IMR-90 (cell line): ENCODE data around the gene PRIMA1. TPM values are rescaled to one million over a fixed set of nuclear protein-coding genes. Genes with fewer than 3 reads are reported as not detected.

Experiments used
- ATAC-seq: fragments of 200-7000 bp; cut with Tn5 transposase; 2 replicates; pipeline ENCODE4 v1.9.1; 2020; ENCODE audit warnings: low read depth, mild to moderate bottlenecking, moderate library complexity
- BruUV-seq: library from RNA; stranded (reverse); fragments of 400-500 nt; replicated peaks from 2 replicates; lab custom pipeline; 2021; lab: Mats Ljungman, UMichigan
- CTCF ChIA-PET: fragments of 300-600 bp; formaldehyde crosslinking; extraction: SDS; loops from one replicate; lab custom pipeline; 2021; ENCODE audit warnings: antibody characterized with exemption; lab: Yijun Ruan, JAX
- POLR2A ChIA-PET: fragments of 300-600 bp; sonication (Branson Sonifier 250); formaldehyde crosslinking; loops from one replicate; lab custom pipeline; 2022; ENCODE audit warnings: antibody characterized with exemption; ENCODE audit not compliant: unreplicated experiment; lab: Charles Lee
- DNase-seq: peaks from one replicate; pipeline ENCODE4 v3.0.0; 2013
- H2AFZ ChIP-seq: replicated peaks from 2 replicates; pipeline ENCODE3; 2013; ENCODE audit warnings: low read length, mild to moderate bottlenecking; ENCODE audit not compliant: poor library complexity
- H2AK5ac ChIP-seq: 2 replicates; pipeline ENCODE4 v1.6.1; 2013; ENCODE audit warnings: low read depth, low read length, inconsistent platforms
- H2AK9ac ChIP-seq: replicated peaks from 2 replicates; pipeline ENCODE3; 2013; ENCODE audit warnings: mild to moderate bottlenecking, low read depth, low read length, moderate library complexity; ENCODE audit not compliant: poor library complexity
- H2BK120ac ChIP-seq: 2 replicates; pipeline ENCODE4 v1.6.1; 2013; ENCODE audit warnings: low read depth, low read length, inconsistent platforms
- H2BK15ac ChIP-seq: 3 replicates; pipeline ENCODE4 v1.6.1; 2013; ENCODE audit warnings: low read depth, low read length, inconsistent platforms
- H2BK20ac ChIP-seq: 2 replicates; pipeline ENCODE4 v1.6.1; 2013; ENCODE audit warnings: low read depth, mild to moderate bottlenecking, inconsistent platforms, low read length, moderate library complexity
- H2BK5ac ChIP-seq: 2 replicates; pipeline ENCODE4 v1.6.1; 2013; ENCODE audit warnings: mild to moderate bottlenecking, low read depth, low read length, inconsistent platforms; ENCODE audit not compliant: poor library complexity, severe bottlenecking
- H3K14ac ChIP-seq: replicated peaks from 2 replicates; pipeline ENCODE4 v1.6.1; 2013; ENCODE audit warnings: low read depth, low read length, inconsistent platforms
- H3K18ac ChIP-seq: 2 replicates; pipeline ENCODE4 v1.6.1; 2013; ENCODE audit warnings: low read depth, low read length, control low read depth
- H3K23ac ChIP-seq: 2 replicates; pipeline ENCODE4 v1.6.1; 2013; ENCODE audit warnings: low read depth, low read length, inconsistent platforms
- H3K27ac ChIP-seq: 2 replicates; pipeline ENCODE4 v1.5.1; 2013; ENCODE audit warnings: mild to moderate bottlenecking, control low read depth, low read length; ENCODE audit not compliant: insufficient read depth
- H3K27me3 ChIP-seq: 2 replicates; pipeline ENCODE4 v1.6.1; 2013; ENCODE audit warnings: low read length; ENCODE audit not compliant: control insufficient read depth, insufficient read depth
- H3K36me3 ChIP-seq: 2 replicates; pipeline ENCODE4 v1.6.1; 2013; ENCODE audit warnings: low read length, mixed read lengths; ENCODE audit not compliant: control insufficient read depth, insufficient read depth
- H3K4ac ChIP-seq: 2 replicates; pipeline ENCODE4 v1.6.1; 2013; ENCODE audit warnings: low read depth, low read length, inconsistent platforms
- H3K4me1 ChIP-seq: 2 replicates; pipeline ENCODE4 v1.6.1; 2013; ENCODE audit warnings: low read length, mixed read lengths; ENCODE audit not compliant: control insufficient read depth, insufficient read depth
- H3K4me2 ChIP-seq: 2 replicates; pipeline ENCODE4 v1.6.1; 2013; ENCODE audit warnings: low read depth, mild to moderate bottlenecking, control low read depth, low read length, moderate library complexity
- H3K4me3 ChIP-seq: 2 replicates; pipeline ENCODE4 v1.5.1; 2013; ENCODE audit warnings: low read depth, mild to moderate bottlenecking, control low read depth, low read length, moderate library complexity; ENCODE audit not compliant: insufficient read depth
- H3K56ac ChIP-seq: 2 replicates; pipeline ENCODE4 v1.6.1; 2013; ENCODE audit warnings: low read length, inconsistent platforms; ENCODE audit not compliant: insufficient read depth; ENCODE audit errors: extremely low read depth
- H3K79me1 ChIP-seq, 2 experiments: 2 replicates each; pipeline ENCODE4 v1.6.1; 2013; ENCODE audit warnings: low read length in 2 of 2, inconsistent platforms in 1 of 2, low read depth in 1 of 2
- H3K9ac ChIP-seq: 2 replicates; pipeline ENCODE4 v1.6.1; 2013; ENCODE audit warnings: low read depth, low read length, control low read depth
- H3K9me1 ChIP-seq: 2 replicates; pipeline ENCODE4 v1.6.1; 2013; ENCODE audit warnings: low read length, inconsistent platforms; ENCODE audit not compliant: insufficient read depth
- H3K9me3 ChIP-seq: 2 replicates; pipeline ENCODE4 v1.6.1; 2013; ENCODE audit warnings: low read length; ENCODE audit not compliant: control insufficient read depth, insufficient read depth
- H4K20me1 ChIP-seq: 2 replicates; pipeline ENCODE4 v1.6.1; 2013; ENCODE audit warnings: low read length, inconsistent platforms; ENCODE audit not compliant: insufficient read depth
- H4K5ac ChIP-seq: 2 replicates; pipeline ENCODE4 v1.6.1; 2013; ENCODE audit warnings: mild to moderate bottlenecking, low read depth, low read length, control low read depth
- H4K8ac ChIP-seq, 2 experiments: 2 replicates each; pipeline ENCODE4 v1.6.1; 2013; ENCODE audit warnings: low read depth in 2 of 2, low read length in 2 of 2, control low read depth in 1 of 2, inconsistent platforms in 1 of 2
- H4K91ac ChIP-seq: 2 replicates; pipeline ENCODE4 v1.6.1; 2013; ENCODE audit warnings: low read depth, low read length, inconsistent platforms; ENCODE audit not compliant: insufficient read depth
- BHLHE40 ChIP-seq: fragments of 150-350 bp; IDR thresholded peaks from 2 replicates; pipeline ENCODE4 v1.6.1; 2016; ENCODE audit warnings: mild to moderate bottlenecking, low read depth, low read length
- CHD1 ChIP-seq: IDR thresholded peaks from 2 replicates; pipeline ENCODE4 v1.6.1; 2012; ENCODE audit warnings: low read depth, low read length, improper control_type of control experiment
- POLR2A ChIP-seq: IDR thresholded peaks from 2 replicates; pipeline ENCODE4 v1.6.1; 2012; ENCODE audit warnings: mild to moderate bottlenecking, low read depth, low read length
- WGBS, 2 experiments: methylation state at CpG; one replicate each; pipeline versions ENCODE4 v1.1.5 to v1.1.7; 2013; ENCODE audit warnings: missing lambda C conversion rate in 2 of 2; ENCODE audit not compliant: insufficient read length in 1 of 2; ENCODE audit errors: extremely low coverage in 2 of 2; 5-methylcytosine and 5-hydroxymethylcytosine counted together
- dilution Hi-C: fragments of 300-500 bp; cut with HindIII; formaldehyde crosslinking; loops from one replicate; pipeline ENCODE4 v1.14.3; 2018; ENCODE audit warnings: low sequenced_read_pairs; ENCODE audit not compliant: unreplicated experiment
- in situ Hi-C: fragments of 300-500 bp; cut with MboI; formaldehyde crosslinking; loops from 3 replicates; pipeline ENCODE4 v1.14.3; 2019; ENCODE audit warnings: low sequenced_read_pairs, inconsistent platforms, mixed read lengths
- intact Hi-C: fragments of 100-400 bp; cut with micrococcal nuclease; formaldehyde crosslinking; loops from 2 replicates; pipeline ENCODE4 v1.10.0; 2022
- polyA plus RNA-seq, 3 experiments: library from polyadenylated mRNA; depleted of rRNA; stranded (reverse); fragments of >200 nt; gene quantifications; 2 replicates each; pipeline ENCODE4 v1.2.3, GENCODE V29; 2012; ENCODE audit warnings: low replicate concordance in 1 of 3
- total RNA-seq: library from RNA; depleted of rRNA; stranded (reverse); fragments of >200 nt; gene quantifications from 2 replicates; pipeline ENCODE4 v1.2.3, GENCODE V29; 2012
- TF ChIP-seq, protein P1 (sequence below): fragments of 150-350 bp; IDR thresholded peaks from 2 replicates; pipeline ENCODE4 v1.6.1; 2016; ENCODE audit warnings: low read depth, mild to moderate bottlenecking, low read length, moderate library complexity, borderline replicate concordance

PRIMA1 gene
- total and polyA plus RNA-seq, 2 of the 4 experiments (the other 2 are of a cell fraction): not detected

DNA sequence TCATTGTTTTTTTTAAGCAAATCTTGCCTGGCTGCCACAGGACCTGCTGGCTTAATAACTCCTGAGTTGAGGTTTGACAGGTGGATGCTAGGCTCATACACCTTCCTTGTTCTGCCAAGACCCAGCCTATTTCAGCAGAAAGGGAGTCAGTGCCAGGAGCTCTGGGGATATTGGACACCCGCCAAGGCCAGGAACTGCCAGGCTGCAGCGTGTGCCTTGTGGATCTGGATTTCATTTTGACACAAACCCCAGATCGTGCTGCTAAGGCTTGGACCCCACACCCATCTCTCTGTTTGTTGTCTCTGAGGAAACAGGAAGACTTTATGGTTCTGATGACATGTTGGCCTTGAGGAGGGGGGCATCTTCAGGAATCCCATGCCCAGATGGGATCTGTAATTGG, 44.4 kb upstream of the PRIMA1 start:
- BruUV-seq: no TSS peak
- intact Hi-C loops (no loop called here), in situ Hi-C loops (no loop called here), dilution Hi-C loops (no loop called here)
- Histone ChIP-seq H2BK20ac (no peak overlapping the region), H2BK120ac (no peak overlapping the region), H2AFZ (no peak overlapping the region), H4K8ac (no peak overlapping the region), H3K4ac (no peak overlapping the region), H3K18ac (no peak overlapping the region), H3K4me2 (no peak overlapping the region), H3K14ac (no peak overlapping the region), H2AK5ac (no peak overlapping the region), H3K27ac (no peak overlapping the region), H3K9me1 (no peaks in the 10 kb centered on the region), H4K5ac (no peak overlapping the region), H2AK9ac (no peak overlapping the region), H3K9ac (no peak overlapping the region), H3K36me3 (no peaks in the 10 kb centered on the region), H2BK5ac (no peak overlapping the region), H4K91ac (no peak overlapping the region), H3K23ac (no peak overlapping the region), H4K20me1 (no peaks in the 10 kb centered on the region), H3K4me3 (no peak overlapping the region), H3K79me1 (no peaks in the 10 kb centered on the region), H3K56ac (no peak overlapping the region), H2BK15ac (no peak overlapping the region), H3K9me3 (no peaks in the 10 kb centered on the region), H3K4me1 (no peaks in the 10 kb centered on the region), H3K27me3 (no peaks in the 10 kb centered on the region)
- CTCF ChIA-PET: no interaction called here
- TF ChIP-seq POLR2A: no peak
- no peak for TF ChIP-seq BHLHE40
- TF ChIP-seq, protein P1, sequence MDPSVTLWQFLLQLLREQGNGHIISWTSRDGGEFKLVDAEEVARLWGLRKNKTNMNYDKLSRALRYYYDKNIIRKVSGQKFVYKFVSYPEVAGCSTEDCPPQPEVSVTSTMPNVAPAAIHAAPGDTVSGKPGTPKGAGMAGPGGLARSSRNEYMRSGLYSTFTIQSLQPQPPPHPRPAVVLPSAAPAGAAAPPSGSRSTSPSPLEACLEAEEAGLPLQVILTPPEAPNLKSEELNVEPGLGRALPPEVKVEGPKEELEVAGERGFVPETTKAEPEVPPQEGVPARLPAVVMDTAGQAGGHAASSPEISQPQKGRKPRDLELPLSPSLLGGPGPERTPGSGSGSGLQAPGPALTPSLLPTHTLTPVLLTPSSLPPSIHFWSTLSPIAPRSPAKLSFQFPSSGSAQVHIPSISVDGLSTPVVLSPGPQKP: no peak
- no peak for TF ChIP-seq CHD1
- 40% methylated on average over 1 of the region's 3 CpGs; no CpG with 5 or more reads in 1 of the 2 experiments for WGBS, 2 experiments
- ATAC-seq (no peak), DNase-seq (no peak)
- POLR2A ChIA-PET: no interaction called here
